ENCODE data around the gene PNLIPRP2. TPM values are rescaled to one million over a fixed set of nuclear protein-coding genes. Genes with fewer than 3 reads are reported as not detected.

The PNLIPRP2 gene
- total RNA-seq, 1 experiment from 2014 or later, result 0.24 TPM

GRCh38 chr10:116659049-116659670, 38.4 kb downstream of the PNLIPRP2 start:
- Histone ChIP-seq H3K23me2 (ENCODE audit: insufficient read length, low read depth, low read length, poor library complexity, severe bottlenecking) (no peaks in the 10 kb centered on the region), H3K4me2 (ENCODE audit: insufficient read depth, insufficient read length, low read length) (no peak overlapping the region), H2BK15ac (ENCODE audit: low read depth, low read length) (no peak overlapping the region), H3K23ac (ENCODE audit: insufficient read length, low read depth, low read length) (no peak overlapping the region), H2BK20ac (ENCODE audit: low read depth, low read length, poor library complexity, severe bottlenecking) (no peak overlapping the region), H2AFZ (ENCODE audit: low read length) (no peak overlapping the region), H4K5ac (ENCODE audit: insufficient read length, low read depth, low read length) (no peak overlapping the region), H3K9me3 (ENCODE audit: control insufficient read depth, low read depth, low read length) (no peaks in the 10 kb centered on the region), H4K20me1 (ENCODE audit: control insufficient read depth, insufficient read depth, insufficient read length) (no peaks in the 10 kb centered on the region), H2AK5ac (ENCODE audit: insufficient read length, low read length) (no peak overlapping the region), H3K56ac (ENCODE audit: insufficient read length, low read depth, low read length) (no peak overlapping the region), H2BK5ac (ENCODE audit: insufficient read length, low read length) (no peak overlapping the region), H3K79me1 (ENCODE audit: insufficient read depth, low read depth, low read length, poor library complexity, severe bottlenecking) (no peaks in the 10 kb centered on the region), H3K27ac (ENCODE audit: insufficient read length, low read depth, low read length) (no peak overlapping the region), H3K79me2 (ENCODE audit: insufficient read depth, low read length) (no peaks in the 10 kb centered on the region), H3K4me1 (ENCODE audit: insufficient read depth, low read length) (no peaks in the 10 kb centered on the region), H4K8ac (replicated peaks; ENCODE audit: insufficient read length, low read depth, low read length) (no peak overlapping the region), H3K18ac (ENCODE audit: insufficient read length, low read depth, low read length) (no peak overlapping the region), H3K27me3 (ENCODE audit: insufficient read depth, low read length) (no peaks in the 10 kb centered on the region), H3K4ac (ENCODE audit: low read depth, low read length) (no peak overlapping the region), H3K9ac (ENCODE audit: extremely low read depth, insufficient read length, low read length) (no peak overlapping the region), H2BK120ac (ENCODE audit: low read depth, low read length, poor library complexity, severe bottlenecking) (no peak overlapping the region), H2BK12ac (ENCODE audit: insufficient read length, low read depth, low read length) (no peak overlapping the region), H3K14ac (ENCODE audit: insufficient read depth, low read length) (no peak overlapping the region), H3T11ph (ENCODE audit: low read length) (no peak overlapping the region), H4K91ac (ENCODE audit: insufficient read length, low read depth, low read length) (no peak overlapping the region)
- H3K4me1 Mint-ChIP-seq, result peaks cover 0 to 2% of the 10 kb centered on the region in 2 experiments; a peak in 2 of 4 replicates
- TF ChIP-seq CTCF (conservative IDR thresholded peaks at IDR 0.05), result no peak
- peak overlapping the region in 1 of 3 experiments; percentile 36; a peak in 1 of 7 replicates for H3K27ac Mint-ChIP-seq
- WGBS (ENCODE audit: extremely low coverage, insufficient read length, low lambda C conversion rate), result no CpG with 5 or more reads among the region's 10 CpGs
- no peak overlapping the region for H3K4me3 Mint-ChIP-seq
- no peaks in the 10 kb centered on the region; the same call in 1 of the 2 replicates for H3K27me3 Mint-ChIP-seq (ENCODE audit: low read depth)
- no peak for DNase-seq
- peaks cover 0 to 14% (median 13%) of the 10 kb centered on the region in 3 experiments; a peak in 5 of 7 replicates for H3K36me3 Mint-ChIP-seq (ENCODE audit: insufficient read depth in 1 of 3, low read depth in 3 of 3)
- no peaks in the 10 kb centered on the region for H3K9me3 Mint-ChIP-seq
